Immature natural killer cell (primary cell): ENCODE results near the gene IFT20. TPM values are rescaled to one million over a fixed set of nuclear protein-coding genes. Genes with fewer than 3 reads are reported as not detected.
"Not testable (repeated sequence)": the region's sequence is repeated elsewhere in the genome, so short reads cannot be mapped to it uniquely, and the experiment has no call there.

ENCODE experiments used
- DNase-seq, 3 donors: peaks; one replicate each; pipeline ENCODE4 v3.0.0; 2022; ENCODE audit warnings: mixed read lengths in 1 of 3
- H3K27ac Mint-ChIP-seq, 6 donors: one replicate each; pipeline ENCODE4 v1.8.0; 2020; ENCODE audit warnings: mixed read lengths in 6 of 6, mild to moderate bottlenecking in 5 of 6, inconsistent platforms in 4 of 6, moderate library complexity in 3 of 6
- H3K27me3 Mint-ChIP-seq, 3 donors: one replicate each; pipeline ENCODE4 v1.8.0; 2020 to 2021; ENCODE audit warnings: low read depth in 3 of 3, mild to moderate bottlenecking in 3 of 3, mixed read lengths in 3 of 3, moderate library complexity in 3 of 3, inconsistent platforms in 1 of 3
- H3K36me3 Mint-ChIP-seq, 3 donors: one replicate each; pipeline ENCODE4 v1.8.0; 2020; ENCODE audit warnings: mixed read lengths in 3 of 3, inconsistent platforms in 2 of 3, mild to moderate bottlenecking in 2 of 3
- H3K4me1 Mint-ChIP-seq, 2 donors: one replicate each; pipeline ENCODE4 v1.8.0; 2020; ENCODE audit warnings: inconsistent platforms in 2 of 2, mild to moderate bottlenecking in 2 of 2, mixed read lengths in 2 of 2, moderate library complexity in 1 of 2
- H3K4me3 Mint-ChIP-seq, 5 donors: one replicate each; pipeline ENCODE4 v1.8.0; 2020; ENCODE audit warnings: mild to moderate bottlenecking in 5 of 5, mixed read lengths in 5 of 5, inconsistent platforms in 3 of 5, moderate library complexity in 3 of 5
- H3K9me3 Mint-ChIP-seq, 6 donors: one replicate each; pipeline ENCODE4 v1.8.0; 2020; ENCODE audit warnings: mild to moderate bottlenecking in 6 of 6, mixed read lengths in 6 of 6, inconsistent platforms in 4 of 6, moderate library complexity in 3 of 6
- polyA plus RNA-seq, 3 donors: library from polyadenylated mRNA; unstranded; fragments of 300-500 nt; fragmentation: Illumina TruSeq; gene quantifications; one replicate each; pipeline ENCODE4 v1.2.3, GENCODE V29; 2021

The IFT20 gene
- polyA plus RNA-seq, 3 donors from 2014 or later = 51.1 to 70.4 (median 53.0) TPM

DNA sequence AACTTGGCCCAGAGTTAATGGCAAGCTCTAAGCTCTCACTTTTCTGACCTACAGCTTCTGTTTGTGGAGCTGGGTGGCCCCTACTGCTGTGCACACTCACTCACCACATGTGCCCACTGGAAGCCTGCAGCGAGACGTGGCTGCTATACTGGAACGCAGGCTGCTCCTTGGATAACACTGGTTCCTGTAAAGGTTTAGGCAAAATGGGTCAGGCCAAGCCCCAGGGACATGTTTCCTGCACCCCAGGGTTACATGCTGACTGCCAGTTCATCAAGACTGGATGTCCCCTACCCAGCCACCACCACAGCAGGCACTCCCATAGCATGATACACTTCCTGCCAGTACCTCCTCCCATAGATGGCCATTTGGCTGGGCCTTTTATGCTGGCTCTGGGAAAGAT lies 13.7 kb upstream of the IFT20 start:
- no peak for DNase-seq
- H3K27ac Mint-ChIP-seq = no peak overlapping the region
- H3K27me3 Mint-ChIP-seq = peaks cover 0 to 3% (median 0%) of the 10 kb centered on the region in 3 donors
- H3K4me3 Mint-ChIP-seq = no peak overlapping the region
- peaks cover 11 to 49% (median 20%) of the 10 kb centered on the region in 3 donors for H3K36me3 Mint-ChIP-seq
- no peaks in the 10 kb centered on the region for H3K9me3 Mint-ChIP-seq
- H3K4me1 Mint-ChIP-seq = no peaks in the 10 kb centered on the region

DNA sequence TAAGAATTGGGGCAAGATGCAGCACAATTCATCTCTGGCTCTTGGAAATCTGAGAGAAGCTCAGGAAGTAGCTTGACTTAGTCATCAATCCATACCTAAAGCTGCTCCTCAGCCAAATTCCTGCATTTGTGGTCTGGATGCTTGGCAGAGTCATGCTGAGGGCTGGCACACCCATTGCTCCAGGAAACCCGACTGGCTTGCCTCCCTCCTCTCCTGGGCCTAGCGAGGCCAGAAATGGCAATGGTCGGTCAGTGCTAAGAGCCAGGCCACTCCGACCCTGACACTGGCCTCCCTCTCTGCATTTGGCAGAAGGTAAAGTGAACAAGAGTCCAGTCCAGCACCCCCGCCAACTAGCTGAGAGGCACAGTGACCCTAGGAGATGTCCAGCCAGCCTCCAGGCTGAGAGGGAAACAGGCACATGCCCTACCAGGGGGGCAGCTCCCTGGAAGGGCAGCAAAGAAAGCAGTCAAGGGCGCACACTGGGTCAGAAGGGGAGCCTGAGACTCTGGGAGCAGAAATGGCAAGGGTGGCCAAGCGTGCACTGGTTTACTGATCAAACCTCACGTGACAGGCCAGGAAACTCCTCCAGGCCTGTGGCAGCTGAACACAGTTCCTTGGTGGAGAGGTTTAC lies 12.1 kb upstream of the IFT20 start:
- no peaks in the 10 kb centered on the region for H3K4me1 Mint-ChIP-seq
- no peak overlapping the region for H3K27ac Mint-ChIP-seq
- H3K36me3 Mint-ChIP-seq = peaks cover 11 to 54% (median 20%) of the 10 kb centered on the region in 3 donors
- DNase-seq = no peak
- no peak overlapping the region for H3K4me3 Mint-ChIP-seq
- no peaks in the 10 kb centered on the region for H3K9me3 Mint-ChIP-seq
- peaks cover 0 to 3% (median 0%) of the 10 kb centered on the region in 3 donors for H3K27me3 Mint-ChIP-seq

DNA sequence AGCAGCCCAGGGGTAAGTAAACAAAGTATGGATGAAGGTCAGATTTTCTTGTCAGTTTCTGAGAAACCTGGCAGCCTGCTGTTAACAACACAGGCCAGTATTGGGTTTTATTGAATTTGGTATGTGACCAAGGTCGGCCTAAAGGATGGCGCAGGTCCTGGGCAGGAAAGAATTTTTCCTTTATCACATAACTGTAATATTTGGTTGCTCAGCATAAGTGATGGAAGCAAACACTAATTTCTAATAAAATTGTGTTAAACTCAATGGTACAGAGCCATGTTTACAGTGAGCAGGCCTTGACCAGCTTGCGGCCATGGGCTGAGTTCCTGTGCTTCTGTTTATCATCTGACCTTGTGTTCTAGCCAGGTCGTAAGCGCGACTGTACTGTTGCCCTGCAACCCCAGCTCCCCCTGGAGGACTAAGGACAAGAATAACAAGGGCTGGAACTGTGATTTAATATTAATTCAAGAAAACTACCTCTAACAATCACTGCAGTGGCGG lies 11.5 kb upstream of the IFT20 start:
- DNase-seq = no peak
- H3K4me3 Mint-ChIP-seq = no peak overlapping the region
- H3K9me3 Mint-ChIP-seq = no peaks in the 10 kb centered on the region
- peak overlapping the region in 1 of 6 donors; percentile 17 for H3K27ac Mint-ChIP-seq
- peaks cover 0 to 3% (median 0%) of the 10 kb centered on the region in 3 donors for H3K27me3 Mint-ChIP-seq
- no peaks in the 10 kb centered on the region for H3K4me1 Mint-ChIP-seq
- H3K36me3 Mint-ChIP-seq = peaks cover 11 to 55% (median 17%) of the 10 kb centered on the region in 3 donors

DNA sequence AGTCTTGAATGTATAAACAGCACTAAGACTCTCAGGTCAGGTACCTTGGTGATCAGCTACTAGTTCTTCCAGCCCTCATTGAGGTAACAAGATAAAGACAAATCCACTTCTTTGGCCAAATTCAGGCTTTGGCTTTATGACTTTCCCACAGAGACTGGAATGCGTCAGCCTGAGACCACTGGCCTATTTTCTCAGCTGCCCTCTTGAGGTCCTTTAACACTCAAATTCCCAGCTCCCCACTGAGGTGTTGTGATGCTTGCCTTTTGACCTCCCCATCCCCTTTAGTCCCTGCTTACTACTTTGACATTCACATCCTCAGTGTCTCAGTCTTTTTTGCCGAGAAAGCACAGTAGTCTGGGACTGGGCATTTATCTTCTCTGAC lies 10.9 kb upstream of the IFT20 start:
- DNase-seq = no peak
- Mint-ChIP-seq H3K4me1 (no peaks in the 10 kb centered on the region), H3K9me3 (no peaks in the 10 kb centered on the region), H3K27ac (peak overlapping the region in 1 of 6 donors; percentile 7), H3K4me3 (no peak overlapping the region), H3K36me3 (peaks cover 9 to 51% (median 17%) of the 10 kb centered on the region in 3 donors), H3K27me3 (peaks cover 0 to 2% (median 0%) of the 10 kb centered on the region in 3 donors)

DNA sequence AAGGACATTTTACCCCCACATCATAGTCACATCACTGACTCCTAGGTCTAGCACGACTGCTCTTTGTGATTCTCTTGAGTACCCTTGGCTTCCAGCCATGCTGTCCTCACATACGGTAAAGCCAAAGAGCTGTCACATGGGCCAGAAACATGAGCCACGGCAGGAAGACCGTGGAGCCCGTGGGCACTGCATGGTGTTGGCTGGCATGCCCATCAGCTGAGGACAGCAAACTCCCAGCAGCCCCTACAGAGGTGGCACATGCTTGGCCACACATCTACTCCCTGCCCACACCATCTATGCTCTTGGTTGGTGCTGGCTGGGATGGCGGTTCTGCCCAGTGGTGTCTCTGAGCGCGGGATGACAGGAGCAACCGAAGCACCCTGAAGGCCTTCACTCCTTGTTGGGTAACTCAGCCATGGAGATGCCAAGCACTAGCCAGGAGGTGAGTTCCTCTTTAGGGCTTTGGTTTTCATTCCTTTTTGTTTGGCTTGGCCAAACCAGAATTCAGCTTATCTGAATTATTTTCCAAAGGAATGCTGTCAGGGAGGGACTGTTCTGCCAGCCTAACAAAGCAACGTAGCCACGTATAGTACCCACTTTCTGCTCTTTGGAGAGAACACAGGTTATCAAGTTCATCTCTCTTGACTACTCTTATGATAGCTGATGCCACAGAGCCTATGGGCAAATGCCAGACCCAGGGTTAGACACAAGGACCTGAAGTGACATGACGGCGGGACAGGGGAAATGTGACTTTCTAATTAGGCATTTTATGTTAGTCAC lies 10.3 kb upstream of the IFT20 start:
- Mint-ChIP-seq H3K27ac (peak overlapping the region in 1 of 6 donors; percentile 7), H3K4me1 (no peaks in the 10 kb centered on the region), H3K36me3 (peaks cover 4 to 46% (median 12%) of the 10 kb centered on the region in 3 donors)

DNA sequence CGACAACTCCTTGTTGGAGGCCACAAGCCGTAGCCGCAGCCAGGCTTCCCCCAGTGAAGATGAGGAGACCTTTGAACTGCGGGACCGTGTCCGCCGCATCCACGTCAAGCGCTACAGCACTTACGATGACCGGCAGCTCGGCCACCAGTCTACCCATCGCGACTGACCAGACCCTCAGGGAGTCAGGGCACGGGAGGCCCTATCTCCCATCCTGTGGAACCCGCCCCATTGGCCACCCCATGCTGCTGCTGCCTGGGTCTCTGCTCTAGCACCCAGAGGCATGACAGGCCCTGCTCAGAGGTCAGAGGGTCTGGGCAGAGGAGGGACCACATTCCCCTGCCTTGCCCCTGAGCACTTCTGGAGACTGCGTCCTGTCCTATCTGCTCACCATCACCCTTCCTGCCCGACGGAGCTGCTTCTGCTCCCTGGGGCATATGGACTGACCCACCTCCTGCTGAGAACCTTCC lies 9.2 kb upstream of the IFT20 start:
- H3K36me3 Mint-ChIP-seq = peaks cover 4 to 41% (median 12%) of the 10 kb centered on the region in 3 donors
- H3K4me3 Mint-ChIP-seq = no peak overlapping the region
- no peaks in the 10 kb centered on the region for H3K4me1 Mint-ChIP-seq
- no peaks in the 10 kb centered on the region for H3K27me3 Mint-ChIP-seq
- H3K9me3 Mint-ChIP-seq = no peaks in the 10 kb centered on the region
- H3K27ac Mint-ChIP-seq = no peak overlapping the region
- DNase-seq = no peak

More for the DNA sequence above, 10.3 kb upstream of the IFT20 start:
- no peaks in the 10 kb centered on the region for H3K9me3 Mint-ChIP-seq
- DNase-seq = no peak
- H3K4me3 Mint-ChIP-seq = no peak overlapping the region
- no peaks in the 10 kb centered on the region for H3K27me3 Mint-ChIP-seq

DNA sequence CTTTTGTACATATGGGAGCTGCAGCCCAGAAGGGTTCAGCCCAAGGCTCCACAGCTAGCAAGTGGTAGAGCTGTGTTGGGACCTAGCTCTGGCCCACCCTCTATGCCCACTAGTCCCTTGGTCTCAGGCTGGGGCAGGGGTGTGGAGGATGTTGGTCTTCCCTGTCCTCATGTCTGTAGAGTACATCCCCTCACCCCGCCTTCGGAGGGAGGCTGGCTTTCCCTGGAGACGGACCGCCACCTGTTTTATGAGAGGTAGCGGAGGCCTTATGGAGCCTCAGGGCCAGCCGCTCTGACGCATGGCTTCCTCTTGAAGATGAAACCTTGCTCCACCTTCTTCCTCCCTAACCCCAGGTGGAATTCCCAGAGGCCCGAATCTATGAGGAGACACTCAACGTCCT lies 8.7 kb upstream of the IFT20 start:
- Mint-ChIP-seq H3K27ac (peak overlapping the region in 1 of 6 donors; percentile 2), H3K4me3 (no peak overlapping the region), H3K4me1 (no peaks in the 10 kb centered on the region), H3K9me3 (no peaks in the 10 kb centered on the region), H3K27me3 (no peaks in the 10 kb centered on the region), H3K36me3 (peaks cover 4 to 41% (median 12%) of the 10 kb centered on the region in 3 donors)
- DNase-seq = no peak

DNA sequence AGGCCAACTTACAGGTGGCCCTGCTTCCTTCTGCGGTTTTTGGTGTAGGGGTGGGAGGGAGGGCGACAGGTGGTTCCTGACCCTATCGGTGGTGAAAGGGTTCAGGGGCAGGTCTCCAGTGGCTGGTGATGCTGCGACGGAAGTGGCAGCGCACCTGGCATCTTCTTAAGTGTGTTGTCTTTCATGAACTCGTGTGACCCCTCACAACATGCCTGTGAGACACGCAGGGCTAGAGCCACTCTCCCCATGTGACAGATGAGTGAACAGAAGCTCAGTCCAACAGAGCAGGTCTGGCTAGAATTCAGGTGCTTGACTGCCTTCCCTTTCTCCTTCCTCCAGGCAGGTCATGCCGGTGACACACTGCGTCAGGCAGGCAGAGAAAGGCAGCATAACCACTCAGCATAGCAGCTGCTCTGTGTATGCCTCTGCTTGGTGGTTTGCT lies 8.2 kb upstream of the IFT20 start:
- peak overlapping the region in 1 of 6 donors; percentile 2 for H3K27ac Mint-ChIP-seq
- no peak overlapping the region for H3K4me3 Mint-ChIP-seq
- DNase-seq = no peak
- peaks cover 0 to 2% of the 10 kb centered on the region in 2 donors for H3K4me1 Mint-ChIP-seq
- no peaks in the 10 kb centered on the region for H3K9me3 Mint-ChIP-seq
- no peaks in the 10 kb centered on the region for H3K27me3 Mint-ChIP-seq
- H3K36me3 Mint-ChIP-seq = peaks cover 4 to 38% (median 12%) of the 10 kb centered on the region in 3 donors

DNA sequence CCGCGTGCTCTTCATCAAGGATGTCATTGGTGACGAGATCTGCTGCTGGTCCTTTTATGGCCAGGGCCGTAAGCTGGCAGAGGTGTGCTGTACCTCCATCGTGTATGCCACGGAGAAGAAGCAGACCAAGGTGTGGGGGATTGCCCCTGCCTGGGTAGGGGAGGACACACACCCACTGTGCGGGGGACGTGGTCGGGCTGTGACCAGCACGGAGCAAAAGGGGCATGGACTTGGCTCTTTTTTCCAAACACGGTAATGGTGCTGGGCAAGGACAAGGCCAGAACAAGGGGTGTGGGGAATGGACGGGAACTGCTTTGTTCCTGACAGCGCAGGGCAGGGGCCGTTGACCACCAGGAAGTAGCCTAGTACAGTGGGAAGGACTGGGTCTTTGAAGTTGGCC lies 7.0 kb upstream of the IFT20 start:
- Mint-ChIP-seq H3K27me3 (no peaks in the 10 kb centered on the region), H3K27ac (no peak overlapping the region), H3K9me3 (no peaks in the 10 kb centered on the region)

DNA sequence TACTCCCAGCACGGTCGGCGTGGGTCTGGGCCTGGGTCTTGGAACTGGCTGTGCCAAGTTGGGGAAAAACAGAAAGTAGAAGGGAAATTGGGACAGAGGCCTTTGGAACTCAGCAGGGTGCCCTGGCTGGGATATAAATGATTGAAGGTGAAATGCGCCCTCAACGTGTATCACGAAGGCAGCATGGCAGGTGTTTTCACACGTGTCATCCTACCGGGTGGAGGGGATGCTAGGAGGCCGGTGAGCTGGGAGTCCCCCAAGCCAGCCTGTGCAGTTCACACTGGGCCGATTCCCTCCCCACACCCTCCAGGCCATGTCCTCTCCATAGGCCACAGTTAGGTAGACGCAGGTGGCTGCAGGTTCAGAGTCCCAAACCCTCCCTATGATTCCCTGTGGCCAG lies 6.2 kb upstream of the IFT20 start:
- H3K27ac Mint-ChIP-seq = no peak overlapping the region

More for the DNA sequence above, 7.0 kb upstream of the IFT20 start:
- Mint-ChIP-seq H3K4me3 (peak overlapping the region in 1 of 5 donors; percentile 27), H3K4me1 (peaks cover 6 to 8% of the 10 kb centered on the region in 2 donors), H3K36me3 (peaks cover under 1 to 32% (median 9%) of the 10 kb centered on the region in 3 donors)
- no peak for DNase-seq

DNA sequence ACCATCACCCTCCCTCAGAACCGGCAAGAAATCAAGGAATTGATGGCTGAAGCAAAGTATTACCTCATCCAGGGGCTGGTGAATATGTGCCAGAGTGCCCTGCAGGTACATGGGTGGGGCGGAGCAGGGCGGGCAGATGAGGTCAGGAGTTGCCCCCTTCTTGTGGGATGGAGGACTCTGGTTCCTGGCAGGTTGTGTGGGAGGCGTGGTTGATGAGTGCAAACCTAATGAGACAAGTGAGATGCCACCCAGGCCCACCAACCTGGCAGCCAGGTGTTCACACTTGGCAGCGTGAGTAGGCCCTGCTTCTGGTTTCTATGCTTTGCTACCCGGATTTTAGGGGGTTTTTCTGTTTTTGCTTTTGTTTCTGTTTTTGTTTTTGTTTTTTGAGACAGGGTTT lies 5.1 kb upstream of the IFT20 start:
- no peak for DNase-seq
- Mint-ChIP-seq H3K4me1 (peaks cover 23 to 24% of the 10 kb centered on the region in 2 donors), H3K27me3 (peaks cover under 1 to 3% (median 2%) of the 10 kb centered on the region in 3 donors), H3K27ac (no peak overlapping the region), H3K36me3 (peaks cover 0 to 19% (median 4%) of the 10 kb centered on the region in 3 donors), H3K9me3 (peaks cover 0 to 1% (median 0%) of the 10 kb centered on the region in 6 donors), H3K4me3 (no peak overlapping the region)

More for the DNA sequence above, 6.2 kb upstream of the IFT20 start:
- H3K4me1 Mint-ChIP-seq = peaks cover 14 to 16% of the 10 kb centered on the region in 2 donors
- H3K9me3 Mint-ChIP-seq = peaks cover 0 to 1% (median 0%) of the 10 kb centered on the region in 6 donors
- H3K27me3 Mint-ChIP-seq = no peaks in the 10 kb centered on the region
- DNase-seq = no peak
- H3K36me3 Mint-ChIP-seq = peaks cover 0 to 30% (median 4%) of the 10 kb centered on the region in 3 donors
- no peak overlapping the region for H3K4me3 Mint-ChIP-seq

DNA sequence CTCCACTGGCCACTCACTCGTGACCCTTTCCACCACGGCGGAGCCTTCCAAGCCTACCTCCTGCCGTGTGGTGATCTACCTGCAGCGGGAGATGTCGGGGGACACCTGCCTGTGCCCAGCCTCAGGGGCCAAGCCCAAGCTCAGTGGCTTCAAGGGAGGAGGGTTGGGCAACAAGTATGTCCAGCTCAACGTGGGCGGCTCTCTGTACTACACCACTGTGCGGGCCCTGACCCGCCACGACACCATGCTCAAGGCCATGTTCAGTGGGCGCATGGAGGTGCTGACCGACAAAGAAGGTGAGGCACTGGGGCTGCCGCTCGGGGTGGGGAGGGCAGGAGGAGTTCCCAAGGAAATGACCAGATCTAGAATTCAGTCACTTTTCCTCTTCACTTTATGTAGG lies 4.2 kb upstream of the IFT20 start:
- peaks cover 0 to 1% (median 0%) of the 10 kb centered on the region in 6 donors for H3K9me3 Mint-ChIP-seq
- peaks cover 2 to 7% (median 3%) of the 10 kb centered on the region in 3 donors for H3K27me3 Mint-ChIP-seq
- peaks cover 31 to 34% of the 10 kb centered on the region in 2 donors for H3K4me1 Mint-ChIP-seq
- no peak for DNase-seq
- H3K4me3 Mint-ChIP-seq = no peak overlapping the region
- H3K27ac Mint-ChIP-seq = no peak overlapping the region
- peaks cover 0 to 19% (median 4%) of the 10 kb centered on the region in 3 donors for H3K36me3 Mint-ChIP-seq

DNA sequence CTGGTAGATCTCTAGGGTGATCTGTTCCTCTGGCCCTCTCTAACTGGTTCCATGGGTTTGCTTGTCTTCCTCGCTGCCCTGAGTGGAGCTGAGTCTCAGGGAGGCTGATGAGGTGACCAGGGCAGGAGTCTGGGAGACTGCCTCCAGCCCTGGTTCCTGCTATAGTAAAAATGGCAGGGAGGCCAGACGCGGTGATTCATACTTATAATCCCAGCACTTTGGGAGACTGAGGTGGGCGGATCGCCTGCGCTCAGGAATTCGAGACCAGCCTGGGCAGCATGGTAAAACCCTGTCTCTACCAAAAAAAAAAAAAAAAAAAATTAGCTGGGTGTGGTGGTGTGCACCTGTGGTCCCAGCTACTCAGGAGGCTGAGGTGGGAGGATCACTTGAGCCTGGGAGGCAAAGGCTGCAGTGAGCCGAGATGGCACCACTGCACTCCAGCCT lies 3.5 kb upstream of the IFT20 start:
- H3K4me3 Mint-ChIP-seq, H3K27me3 Mint-ChIP-seq, DNase-seq, H3K9me3 Mint-ChIP-seq: not testable (repeated sequence)
- Mint-ChIP-seq H3K4me1 (peaks cover 38 to 40% of the 10 kb centered on the region in 2 donors), H3K36me3 (peaks cover 0 to 14% (median 1%) of the 10 kb centered on the region in 3 donors), H3K27ac (peak overlapping the region in 1 of 6 donors; percentile 58)
